ENCODE data around the gene DNASE1.
"Not testable (repeated sequence)": the region's sequence is repeated elsewhere in the genome, so short reads cannot be mapped to it uniquely, and the experiment has no call there.

The DNASE1 gene, protein sequence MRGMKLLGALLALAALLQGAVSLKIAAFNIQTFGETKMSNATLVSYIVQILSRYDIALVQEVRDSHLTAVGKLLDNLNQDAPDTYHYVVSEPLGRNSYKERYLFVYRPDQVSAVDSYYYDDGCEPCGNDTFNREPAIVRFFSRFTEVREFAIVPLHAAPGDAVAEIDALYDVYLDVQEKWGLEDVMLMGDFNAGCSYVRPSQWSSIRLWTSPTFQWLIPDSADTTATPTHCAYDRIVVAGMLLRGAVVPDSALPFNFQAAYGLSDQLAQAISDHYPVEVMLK

DNA sequence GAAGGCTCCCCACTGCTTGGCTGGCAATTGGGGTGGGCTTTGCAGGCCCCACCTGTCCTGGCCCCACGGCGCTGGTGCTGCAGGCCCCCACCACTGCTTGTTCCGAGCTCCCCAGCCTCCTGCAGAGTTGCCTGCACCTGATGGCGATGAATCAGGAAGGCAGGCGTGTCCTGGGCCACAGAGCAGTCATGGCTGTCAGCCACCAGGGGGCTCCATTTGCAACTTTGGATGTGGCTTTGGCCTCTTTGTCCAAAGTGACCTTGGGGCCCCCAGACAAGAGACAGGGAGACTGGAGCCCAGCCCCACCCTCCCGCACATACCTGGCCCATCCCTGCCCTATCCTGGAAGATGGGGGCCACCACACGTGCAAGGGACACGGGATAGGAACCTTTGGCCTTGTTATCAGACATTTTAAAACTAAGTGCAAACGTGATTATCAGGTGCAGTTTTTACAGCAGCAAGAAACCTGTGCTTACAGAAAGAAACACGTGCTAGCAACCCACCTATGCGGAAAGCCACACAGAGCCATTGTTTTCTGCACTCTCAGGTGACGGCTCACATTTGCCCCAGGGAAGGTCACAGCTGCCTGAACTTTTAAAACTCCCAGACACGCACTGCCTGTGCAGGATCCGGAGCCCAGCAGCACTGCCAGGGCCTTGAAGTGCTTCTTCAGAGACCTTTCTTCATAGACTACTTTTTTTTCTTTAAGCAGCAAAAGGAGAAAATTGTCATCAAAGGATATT lies at the start of gene DNASE1:
Gene DNASE1, plus strand, starts transcription at position 443 of the 743 bp plus-strand sequence. CDS start 683 bp downstream, outside the sequence.
- peak; percentile 74 for DNase-seq

DNA sequence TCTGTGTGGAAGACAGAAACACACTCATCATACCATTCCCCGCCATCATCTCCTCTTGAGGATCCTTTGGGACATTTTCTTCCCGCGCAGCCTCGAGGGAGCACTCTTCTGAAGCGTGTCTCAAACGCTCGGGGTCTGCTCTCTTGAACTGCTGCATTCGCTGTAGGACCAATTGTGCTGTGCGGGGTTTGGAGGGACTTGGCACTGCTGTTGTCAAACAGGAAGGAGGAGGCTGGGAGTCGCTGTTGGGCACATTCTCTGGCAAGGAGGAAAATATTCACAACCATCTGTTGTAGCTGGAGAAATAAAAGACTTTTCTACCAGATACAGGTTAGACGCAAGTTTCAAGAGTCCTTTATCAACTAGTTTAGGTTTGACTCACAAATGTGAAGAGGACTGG lies 48.0 kb upstream of the DNASE1 start:
- no peak for DNase-seq

DNA sequence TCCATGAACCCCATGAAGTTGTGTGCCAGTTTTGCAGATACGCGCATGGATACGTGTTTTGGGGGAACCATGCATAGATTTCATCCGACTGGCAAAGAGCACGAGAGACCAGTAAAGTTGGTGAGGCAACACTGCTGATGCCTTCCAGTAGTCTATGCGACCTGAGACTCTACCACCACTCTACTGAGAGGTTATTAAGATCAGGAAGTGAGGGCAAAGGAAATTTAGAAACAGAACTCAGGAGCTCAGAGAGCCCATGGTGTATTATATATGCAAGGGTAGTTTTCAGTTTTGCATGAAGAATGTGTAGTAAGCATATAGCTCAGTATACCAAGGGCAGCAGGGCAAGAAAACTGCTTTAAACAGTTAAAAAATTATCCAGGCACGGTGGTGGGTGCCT lies 47.3 kb upstream of the DNASE1 start:
- DNase-seq = no peak

- no peak for DNase-seq
Measured at GRCh38 chr16:3607634-3608033, 46.9 kb upstream of the DNASE1 start.

DNA sequence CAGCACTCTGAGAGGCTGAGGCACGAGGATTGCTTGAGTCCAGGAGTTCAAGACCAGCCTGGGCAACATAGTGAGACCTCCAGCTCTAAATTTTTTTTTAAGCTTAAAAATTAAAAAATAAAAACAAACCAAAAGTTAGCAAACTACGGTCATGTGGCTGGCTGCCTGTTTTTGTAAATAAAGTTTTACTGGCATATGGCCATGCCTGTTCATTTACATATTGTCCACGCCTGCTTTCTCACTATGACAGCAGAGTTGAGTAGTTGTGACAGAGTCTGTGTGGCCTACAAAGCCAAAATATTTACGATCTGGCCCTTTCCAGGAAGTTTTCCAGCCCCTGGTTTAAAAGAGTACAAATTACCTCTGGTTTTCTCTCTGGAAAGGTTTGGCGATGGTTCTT lies 46.4 kb upstream of the DNASE1 start:
- no peak for DNase-seq

DNA sequence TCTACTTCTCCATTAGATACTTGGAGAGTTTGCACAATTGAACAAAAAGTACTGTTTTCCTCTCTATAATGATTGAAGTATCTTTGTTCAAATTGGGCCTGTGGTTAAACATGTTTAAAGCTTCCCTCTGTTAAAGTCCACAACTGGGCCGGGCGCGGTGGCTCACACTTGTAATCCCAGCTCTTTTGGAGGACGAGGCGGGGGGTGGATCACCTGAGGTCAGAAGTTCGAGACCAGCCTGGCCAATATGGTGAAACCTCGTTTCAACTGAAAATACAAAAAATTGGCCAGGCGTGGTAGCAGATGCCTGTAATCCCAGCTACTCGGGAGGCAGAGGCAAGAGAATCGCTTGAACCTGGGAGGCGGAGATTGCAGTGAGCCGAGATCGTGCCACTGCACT lies 45.5 kb upstream of the DNASE1 start:
- DNase-seq = not testable (repeated sequence)

GRCh38 chr16:3609895-3610697 lies 44.4 kb upstream of the DNASE1 start:
- DNase-seq = no peak

DNA sequence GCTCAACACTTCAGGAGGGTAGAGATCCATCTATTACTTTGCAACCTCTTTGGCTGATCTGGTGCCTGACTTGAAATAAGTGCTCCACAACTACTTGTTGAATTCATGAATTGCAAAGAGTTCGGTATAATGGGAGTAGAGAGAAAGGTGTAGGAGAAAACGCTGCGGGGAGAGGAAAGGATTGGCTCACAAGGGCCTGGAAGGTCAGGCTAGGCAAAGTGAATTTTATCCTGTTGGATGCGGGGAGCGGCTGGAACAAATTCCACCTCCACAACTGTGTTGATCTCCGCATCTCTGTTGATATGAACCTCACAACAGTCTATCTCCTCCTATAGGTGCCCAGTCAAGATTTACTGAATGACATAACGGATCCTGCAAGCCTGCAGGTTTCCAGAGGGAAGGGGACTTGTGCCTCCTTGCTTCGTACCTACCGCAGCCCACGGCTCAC lies 43.8 kb upstream of the DNASE1 start:
- no peak for DNase-seq

DNA sequence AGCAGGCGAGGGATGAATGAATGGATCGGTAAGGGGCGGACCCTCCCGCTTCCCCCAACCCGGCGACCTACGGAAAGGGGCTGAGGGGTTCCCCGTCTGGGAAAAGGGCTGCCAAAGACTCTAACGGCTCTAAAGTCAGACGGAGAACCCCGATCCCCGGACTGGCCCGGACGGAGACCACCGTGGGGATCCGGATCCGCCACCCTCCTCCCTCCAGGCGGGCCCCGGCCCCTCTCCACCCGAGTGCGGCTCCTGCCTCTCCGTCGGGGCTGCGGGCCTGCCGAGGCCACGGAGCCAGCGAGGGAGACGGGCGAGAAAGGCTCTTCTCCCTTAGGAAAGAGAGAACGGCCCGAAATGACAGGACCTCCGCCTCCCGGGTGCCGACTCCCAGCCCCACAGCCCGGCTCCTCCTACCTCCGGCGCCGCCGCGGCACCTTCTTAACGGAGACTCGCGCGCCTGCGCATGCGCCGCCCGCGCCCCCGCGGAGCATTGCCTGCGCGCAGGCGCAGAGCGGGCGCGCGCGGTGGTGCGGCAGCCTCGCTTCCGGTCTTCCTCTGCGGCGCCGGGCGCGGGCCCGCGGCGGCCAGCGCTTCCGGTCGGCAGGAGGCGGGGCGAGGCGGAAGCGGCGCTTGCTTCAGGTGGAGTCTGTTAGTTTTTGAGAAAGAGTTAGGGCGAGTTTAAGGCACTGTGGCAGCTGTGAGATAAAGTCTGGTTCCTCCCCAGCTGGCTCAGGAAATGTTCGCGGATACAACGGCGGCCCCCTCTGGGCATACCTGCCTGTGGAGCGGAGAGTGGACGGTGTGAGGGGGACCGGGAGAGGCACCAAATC lies 43.1 kb upstream of the DNASE1 start, which contains the start of gene SLX4:
Gene SLX4, minus strand, starts transcription at position 461 of the 830 bp plus-strand sequence. CDS start 2,642 bp downstream, outside the sequence.
- DNase-seq = peak; percentile 91

DNA sequence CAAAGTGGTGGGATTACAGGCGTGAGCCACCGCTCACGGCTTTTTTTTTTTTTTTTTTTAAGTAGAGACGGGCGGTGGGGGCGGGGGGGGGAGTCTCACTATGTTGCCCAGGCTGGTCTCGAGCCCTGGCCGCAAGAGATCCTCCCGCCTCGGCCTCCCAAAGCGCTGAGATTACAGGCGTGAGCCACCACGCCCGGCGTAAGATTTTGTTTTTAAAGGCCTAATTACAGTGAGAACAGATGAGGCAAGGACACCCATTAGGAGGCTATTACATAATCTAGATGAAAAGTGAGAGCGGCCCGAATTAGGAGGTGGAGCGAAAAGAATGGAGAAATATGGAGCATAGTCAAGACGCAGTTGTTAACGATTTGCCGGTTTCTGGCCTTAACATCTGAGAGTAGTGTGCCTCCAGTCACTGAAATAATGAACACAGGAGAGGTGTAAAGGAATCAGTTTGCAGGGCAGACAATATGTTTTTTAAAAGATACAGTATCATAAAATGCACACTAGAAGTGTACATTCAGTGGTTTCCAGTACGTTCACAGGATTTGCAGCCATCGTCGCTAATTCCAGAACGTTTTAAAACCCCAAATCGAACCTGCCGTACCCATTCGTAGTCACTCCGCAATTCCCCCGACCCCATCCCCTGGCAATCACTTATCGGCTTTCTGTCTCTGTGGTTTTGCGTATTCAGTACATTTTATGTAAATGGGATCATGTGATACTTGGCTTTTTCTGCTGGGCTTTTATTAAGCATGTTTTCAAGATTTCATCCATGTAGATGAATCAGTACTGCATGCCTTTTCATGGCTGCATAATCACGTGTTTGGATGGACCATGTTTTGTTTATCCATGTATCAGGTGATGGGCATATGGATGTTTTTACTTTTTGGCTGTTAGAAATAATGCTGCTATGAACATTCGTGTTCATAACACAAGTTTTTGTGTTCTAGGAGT lies 41.7 kb upstream of the DNASE1 start:
- DNase-seq = no peak

- DNase-seq = no peak
Measured at GRCh38 chr16:3618769-3619141, 35.7 kb upstream of the DNASE1 start.

DNA sequence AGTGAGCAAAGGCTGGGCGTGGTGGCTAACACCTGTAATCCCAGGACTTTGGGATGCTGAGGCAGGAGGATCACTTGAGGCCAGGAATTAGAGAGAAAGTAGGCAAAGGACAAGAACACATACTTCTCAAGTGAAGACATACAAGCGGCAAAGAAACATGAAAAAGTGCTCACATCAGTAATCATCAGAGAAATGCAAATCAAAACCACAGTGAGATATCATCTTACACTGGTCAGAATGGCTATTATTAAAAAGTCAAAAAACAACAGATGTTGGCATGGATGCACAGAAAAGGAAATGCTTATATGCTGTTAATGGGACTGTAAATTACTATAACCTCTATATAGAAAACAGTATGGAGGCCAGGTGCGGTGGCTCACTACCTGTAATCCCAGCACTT lies 30.8 kb upstream of the DNASE1 start:
- DNase-seq = no peak

- DNase-seq = no peak
Measured at GRCh38 chr16:3625331-3625730, 29.2 kb upstream of the DNASE1 start.

GRCh38 chr16:3625911-3626732 lies 28.4 kb upstream of the DNASE1 start:
- no peak for DNase-seq

DNA sequence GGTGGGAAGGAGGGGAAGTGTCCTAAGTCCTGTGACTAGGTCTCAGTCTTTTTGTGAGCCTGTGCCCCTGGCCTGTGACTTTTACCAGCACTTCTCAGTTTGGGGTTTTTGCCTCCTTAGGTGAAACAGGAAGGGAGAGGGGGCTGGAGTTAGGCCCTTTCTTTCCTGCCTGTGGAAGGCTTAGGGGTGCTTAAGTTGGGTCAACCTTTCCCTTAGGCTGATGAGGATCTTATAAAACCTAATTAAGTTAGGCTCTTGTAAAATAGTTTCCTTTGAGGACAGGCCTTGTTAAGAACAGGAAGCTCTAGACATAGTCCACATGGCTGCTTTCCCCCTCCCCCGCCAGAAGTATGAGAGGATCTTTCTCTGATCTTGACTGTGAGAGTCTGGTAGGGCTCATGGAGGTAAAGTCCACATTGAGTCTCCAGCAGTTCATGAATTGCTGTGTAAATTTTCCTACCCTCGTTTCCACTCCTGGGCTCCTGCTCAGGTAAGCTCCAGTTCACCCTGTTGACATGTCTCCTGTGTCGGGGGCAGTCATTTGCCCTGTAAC lies 17.0 kb upstream of the DNASE1 start:
- peak; percentile 36 for DNase-seq

DNA sequence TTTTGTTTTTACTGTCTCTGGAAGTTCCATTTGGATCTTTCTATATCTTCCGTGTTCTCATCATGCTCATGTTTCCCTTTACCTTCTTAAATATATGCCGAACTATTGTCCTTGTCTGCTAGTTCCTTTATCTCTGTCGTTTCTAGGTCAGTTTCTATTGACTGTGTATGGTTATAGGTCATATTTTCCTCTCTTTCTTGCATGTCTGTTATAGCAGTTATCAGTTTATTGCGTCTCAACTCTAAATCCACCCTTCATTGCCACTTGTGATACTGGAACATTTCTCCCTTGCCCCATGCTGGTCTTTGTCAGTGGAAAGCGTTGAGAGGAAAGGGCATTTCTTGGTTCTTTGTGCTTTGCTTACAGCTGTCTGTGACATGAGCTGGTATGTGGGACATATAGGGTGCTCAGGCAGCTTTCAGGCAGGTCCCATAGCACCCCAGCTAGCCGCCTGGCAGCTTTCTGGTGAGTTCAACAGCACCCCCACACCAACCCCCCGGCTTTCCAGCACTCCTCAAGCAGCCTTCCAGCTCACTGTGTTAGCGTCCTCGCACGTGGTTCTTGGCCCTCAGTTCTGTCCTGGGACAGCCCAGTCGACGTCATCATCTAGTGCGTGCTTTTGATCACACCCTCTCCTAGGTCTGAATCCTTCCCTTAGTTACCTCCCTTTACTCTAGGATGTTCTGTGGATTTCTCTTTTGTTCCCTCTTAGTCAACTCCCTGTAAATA lies 15.4 kb upstream of the DNASE1 start:
- DNase-seq = no peak

- DNase-seq = no peak
Measured at GRCh38 chr16:3640207-3640606, 14.3 kb upstream of the DNASE1 start.

DNA sequence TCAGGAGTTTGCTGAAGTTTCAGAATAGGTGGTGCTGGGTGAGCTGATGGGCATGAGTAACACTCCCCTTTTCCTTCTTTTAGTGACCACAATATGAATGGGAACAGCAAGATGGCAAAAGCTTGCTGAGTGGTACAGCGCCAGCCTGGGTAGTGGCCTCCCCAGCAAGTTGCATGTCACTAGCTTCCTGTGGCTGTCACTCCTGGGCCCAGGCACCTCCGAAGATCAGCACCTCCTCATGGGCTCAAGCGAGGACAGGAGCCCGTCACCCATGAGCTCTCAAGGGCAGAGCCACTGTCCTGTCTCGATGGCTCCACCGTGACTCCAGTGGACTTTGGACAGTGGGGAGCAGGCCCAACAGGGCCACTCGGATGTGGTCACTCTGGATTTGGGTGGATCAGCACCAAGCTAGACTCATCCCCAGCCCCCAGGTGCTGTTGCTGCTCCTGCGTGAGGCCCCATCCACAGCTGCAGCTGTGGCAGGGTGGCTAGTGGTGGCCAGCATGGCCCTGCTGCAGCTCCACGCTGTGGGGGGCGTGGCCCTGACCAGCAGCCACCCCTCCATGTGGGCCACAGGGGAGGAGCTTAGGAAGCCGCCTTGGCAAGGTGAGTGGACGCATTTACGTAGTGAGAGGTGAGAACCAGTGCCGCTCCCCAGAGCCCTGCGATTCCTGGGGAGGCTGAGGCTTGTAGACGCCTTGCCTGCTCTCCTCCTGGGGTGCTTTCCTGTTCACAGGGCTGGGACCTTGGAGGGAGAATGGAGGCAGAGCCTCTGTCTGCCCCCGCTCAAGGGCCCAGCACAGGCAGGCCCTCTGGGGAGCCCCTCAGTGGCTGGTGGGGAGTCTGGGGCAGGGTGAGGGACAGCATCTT lies 13.6 kb upstream of the DNASE1 start:
- no peak for DNase-seq

All from stimulated activated CD4-positive, alpha-beta T cell treated with anti-CD3 and anti-CD28 coated beads, Interleukin-15, amount 100 ng/mL, for 24 hours (primary cell).